Measurements from ENCODE around the gene TWNK.

DNA sequence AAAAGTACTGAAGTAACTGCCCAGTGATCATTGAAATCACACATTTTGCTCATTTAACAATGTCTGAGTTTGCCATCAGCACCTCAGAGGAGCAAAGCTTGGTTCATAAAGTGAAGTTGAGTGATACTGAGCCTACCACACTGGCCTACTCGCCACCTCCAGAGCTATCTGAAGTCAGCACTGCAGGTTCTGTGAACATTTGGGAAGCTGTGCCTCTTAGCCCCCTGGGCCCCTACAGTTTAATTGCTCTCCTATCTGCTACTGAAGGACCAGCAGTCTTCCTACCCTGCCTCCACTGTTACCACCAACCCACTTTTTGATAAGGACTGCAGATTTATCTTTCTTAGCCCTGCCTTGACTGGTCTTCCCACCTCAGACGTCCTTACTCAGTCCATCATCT is 20.0 kb upstream of the TWNK start:
- TF ChIP-seq, protein P1, sequence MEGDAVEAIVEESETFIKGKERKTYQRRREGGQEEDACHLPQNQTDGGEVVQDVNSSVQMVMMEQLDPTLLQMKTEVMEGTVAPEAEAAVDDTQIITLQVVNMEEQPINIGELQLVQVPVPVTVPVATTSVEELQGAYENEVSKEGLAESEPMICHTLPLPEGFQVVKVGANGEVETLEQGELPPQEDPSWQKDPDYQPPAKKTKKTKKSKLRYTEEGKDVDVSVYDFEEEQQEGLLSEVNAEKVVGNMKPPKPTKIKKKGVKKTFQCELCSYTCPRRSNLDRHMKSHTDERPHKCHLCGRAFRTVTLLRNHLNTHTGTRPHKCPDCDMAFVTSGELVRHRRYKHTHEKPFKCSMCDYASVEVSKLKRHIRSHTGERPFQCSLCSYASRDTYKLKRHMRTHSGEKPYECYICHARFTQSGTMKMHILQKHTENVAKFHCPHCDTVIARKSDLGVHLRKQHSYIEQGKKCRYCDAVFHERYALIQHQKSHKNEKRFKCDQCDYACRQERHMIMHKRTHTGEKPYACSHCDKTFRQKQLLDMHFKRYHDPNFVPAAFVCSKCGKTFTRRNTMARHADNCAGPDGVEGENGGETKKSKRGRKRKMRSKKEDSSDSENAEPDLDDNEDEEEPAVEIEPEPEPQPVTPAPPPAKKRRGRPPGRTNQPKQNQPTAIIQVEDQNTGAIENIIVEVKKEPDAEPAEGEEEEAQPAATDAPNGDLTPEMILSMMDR (IDR thresholded peaks at IDR 0.05 in 4 of 5, conservative IDR thresholded peaks at IDR 0.05 in 1 of 5): no peak
- TF ChIP-seq POLR2A (IDR thresholded peaks at IDR 0.05): no peak
